Pulmonary artery endothelial cell (primary cell): Measurements from ENCODE around the gene TOM1. TPM values are rescaled to one million over a fixed set of nuclear protein-coding genes. Genes with fewer than 3 reads are reported as not detected.

ENCODE experiments used
- DNase-seq: peaks from one replicate; pipeline ENCODE4 v3.0.0-alpha.2; 2011; ENCODE audit warnings: low read depth, low spot score
- total RNA-seq: library from RNA; depleted of rRNA; stranded (reverse); fragments of >200 nt; gene quantifications from 2 replicates; pipeline ENCODE4 v1.2.3, GENCODE V29; 2014

TOM1 gene
- total RNA-seq, 1 donor from 2014 or later: 16.6 TPM

GRCh38 chr22:35344956-35345690 lies 45.4 kb downstream of the TOM1 start:
- DNase-seq: no peak

- no peak for DNase-seq
These were observed 46.3 kb downstream of the TOM1 start for GRCh38 chr22:35345808-35346505.

DNA sequence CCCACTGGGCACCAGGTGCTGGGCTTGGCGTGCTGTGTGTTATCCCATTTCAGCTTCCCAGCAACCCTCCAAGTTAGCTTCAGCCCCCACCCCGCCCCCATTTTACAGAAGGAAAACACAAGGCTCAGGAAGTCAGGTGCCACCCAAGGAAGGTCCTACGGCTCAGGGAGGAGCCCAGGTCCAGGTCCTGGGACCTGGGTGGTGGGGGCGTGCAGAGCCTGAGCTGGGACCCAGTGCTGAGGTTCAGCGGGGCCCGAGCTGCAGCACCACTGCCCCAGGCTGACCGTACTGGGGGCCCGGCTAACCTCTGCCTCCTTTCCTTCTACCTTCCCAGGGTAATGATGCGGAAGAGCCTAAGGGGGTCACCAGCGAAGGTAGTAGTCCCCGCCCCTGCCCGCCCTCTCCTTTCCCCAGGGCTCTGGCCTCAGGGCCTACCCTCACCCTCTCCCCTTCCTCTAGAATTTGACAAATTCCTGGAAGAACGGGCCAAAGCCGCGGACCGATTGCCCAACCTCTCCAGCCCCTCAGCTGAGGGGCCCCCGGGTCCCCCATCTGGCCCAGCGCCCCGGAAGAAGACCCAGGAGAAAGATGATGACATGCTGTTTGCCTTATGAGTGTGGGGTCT lies 47.0 kb downstream of the TOM1 start:
- DNase-seq: no peak

GRCh38 chr22:35347462-35347861 lies 47.8 kb downstream of the TOM1 start:
- no peak for DNase-seq

DNA sequence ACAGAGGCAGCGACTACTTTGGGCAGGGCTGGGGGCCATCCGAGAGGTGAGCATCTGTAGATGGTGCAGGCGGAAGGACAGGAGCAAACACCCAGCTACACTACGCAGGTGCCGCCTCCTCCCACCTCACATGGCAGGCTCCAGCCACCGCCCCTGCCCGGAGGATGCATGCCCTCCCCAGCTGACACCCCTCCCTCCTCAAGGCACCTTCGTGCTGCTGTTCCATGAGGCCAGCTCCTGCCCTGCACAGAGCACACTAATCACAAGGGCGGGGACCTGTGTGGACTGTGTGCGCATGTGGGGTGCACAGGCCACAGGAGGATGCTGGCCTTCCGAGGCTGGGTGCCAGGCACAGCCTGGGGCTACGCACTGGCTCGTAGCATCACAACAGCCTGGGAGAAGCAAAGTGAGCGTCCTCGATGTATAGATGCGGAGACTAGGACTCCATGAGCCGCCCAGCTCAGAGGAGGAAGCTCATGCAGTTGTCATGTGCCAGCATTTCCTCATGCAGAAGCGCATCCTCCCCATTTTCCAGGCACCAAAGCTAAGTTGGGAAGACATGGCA lies 48.4 kb downstream of the TOM1 start:
- no peak for DNase-seq

- no peak for DNase-seq
These were observed 49.0 kb downstream of the TOM1 start for GRCh38 chr22:35348703-35349102.

DNA sequence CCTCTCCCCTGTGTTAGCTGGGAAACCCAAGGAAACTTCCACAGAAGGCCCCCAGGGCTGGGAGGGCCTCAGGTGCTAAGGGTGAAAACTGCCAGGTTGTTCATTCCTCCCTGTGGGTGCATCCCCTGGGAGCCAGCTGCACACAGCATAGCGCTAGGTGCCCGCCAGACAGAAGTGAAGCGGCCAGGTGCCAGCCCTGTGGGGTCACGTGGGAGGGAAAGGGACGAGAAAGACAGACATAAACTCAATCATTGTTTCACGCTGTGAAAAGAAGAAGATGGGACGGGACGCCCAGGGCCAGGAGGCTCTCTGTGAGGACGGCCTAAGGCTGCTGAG lies 49.6 kb downstream of the TOM1 start:
- DNase-seq: no peak

- DNase-seq: no peak
These were observed 50.2 kb downstream of the TOM1 start for GRCh38 chr22:35349704-35350538.

DNA sequence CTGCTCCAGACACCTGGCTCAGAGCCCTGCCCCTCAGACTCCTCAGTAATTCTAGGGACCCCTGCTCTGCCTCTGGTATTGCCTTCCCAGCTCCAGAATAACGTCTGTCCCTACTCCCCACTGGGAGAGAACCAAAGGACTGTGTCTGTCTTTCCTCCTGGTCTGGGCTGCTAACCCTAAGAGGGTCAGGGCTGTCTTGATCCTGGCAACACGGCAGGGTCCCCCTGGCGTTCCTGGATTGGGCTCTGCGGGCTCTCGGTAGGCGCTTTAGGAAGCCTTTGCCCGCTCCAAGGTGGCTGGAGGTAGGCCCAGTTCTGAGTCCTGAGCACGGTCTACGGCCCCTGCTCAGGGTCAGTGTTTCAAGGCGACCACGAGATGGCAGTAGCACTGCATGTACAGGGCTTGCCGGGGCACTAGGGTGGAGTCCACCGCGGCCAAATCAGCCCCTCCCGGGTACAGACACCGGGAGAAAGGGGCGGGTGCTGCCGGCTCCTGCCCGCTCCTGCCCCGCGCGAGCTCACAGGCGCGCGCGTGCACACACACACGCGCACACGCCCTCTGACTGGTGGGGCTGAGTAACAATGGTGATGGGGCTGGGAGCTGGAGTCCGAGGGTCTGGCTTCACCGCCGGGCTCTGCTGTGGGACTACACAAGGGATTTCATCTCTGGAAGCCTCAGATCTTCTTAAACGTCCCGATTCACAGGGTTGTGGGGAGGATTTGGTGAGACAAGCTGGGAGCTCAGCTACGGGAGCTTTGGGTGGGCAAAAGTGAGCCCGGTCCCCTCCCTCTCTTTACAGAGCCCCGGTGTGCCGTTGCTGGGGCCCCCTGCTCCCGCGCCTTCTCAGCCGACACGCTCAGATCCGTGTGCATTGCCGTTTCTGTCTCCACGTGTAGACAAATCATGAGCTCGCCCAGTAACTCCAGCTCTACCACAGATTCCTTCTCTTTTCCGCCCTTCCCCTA lies 51.1 kb downstream of the TOM1 start:
- peak; percentile 71 for DNase-seq

- no peak for DNase-seq
These were observed 52.8 kb downstream of the TOM1 start for GRCh38 chr22:35352214-35353111.

- no peak for DNase-seq
These were observed 53.6 kb downstream of the TOM1 start for GRCh38 chr22:35353318-35353717.

- DNase-seq: no peak
These were observed 54.4 kb downstream of the TOM1 start for GRCh38 chr22:35354068-35354467.

- no peak for DNase-seq
These were observed 58.4 kb downstream of the TOM1 start for GRCh38 chr22:35357883-35358621.

GRCh38 chr22:35359380-35360065 lies 59.8 kb downstream of the TOM1 start:
- DNase-seq: no peak

GRCh38 chr22:35361001-35361558 lies 61.4 kb downstream of the TOM1 start:
- DNase-seq: no peak

DNA sequence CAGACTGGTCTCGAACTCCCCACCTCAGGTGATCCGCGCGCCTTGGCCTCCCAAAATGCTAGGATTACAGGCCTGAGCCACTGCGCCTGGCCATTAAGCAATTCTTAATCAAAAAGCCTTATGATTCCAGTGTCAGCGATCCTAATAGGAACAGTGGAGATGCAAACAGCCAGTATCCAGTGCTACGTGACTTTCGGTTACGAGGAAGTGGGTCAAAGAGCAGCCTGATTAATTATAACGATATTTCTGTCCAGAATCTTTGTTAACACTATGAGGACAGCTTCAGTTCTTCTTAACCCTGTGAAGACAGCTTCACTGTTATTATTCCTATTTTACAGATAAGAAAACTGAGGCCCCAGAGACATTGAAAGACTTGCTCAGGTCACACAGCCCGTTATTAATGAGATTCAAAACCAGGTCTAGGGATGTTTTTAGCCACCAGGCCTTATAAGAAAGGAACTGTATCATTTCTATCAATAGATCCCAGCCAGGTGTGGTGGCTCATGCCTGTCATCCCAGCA lies 63.9 kb downstream of the TOM1 start:
- DNase-seq: no peak

DNA sequence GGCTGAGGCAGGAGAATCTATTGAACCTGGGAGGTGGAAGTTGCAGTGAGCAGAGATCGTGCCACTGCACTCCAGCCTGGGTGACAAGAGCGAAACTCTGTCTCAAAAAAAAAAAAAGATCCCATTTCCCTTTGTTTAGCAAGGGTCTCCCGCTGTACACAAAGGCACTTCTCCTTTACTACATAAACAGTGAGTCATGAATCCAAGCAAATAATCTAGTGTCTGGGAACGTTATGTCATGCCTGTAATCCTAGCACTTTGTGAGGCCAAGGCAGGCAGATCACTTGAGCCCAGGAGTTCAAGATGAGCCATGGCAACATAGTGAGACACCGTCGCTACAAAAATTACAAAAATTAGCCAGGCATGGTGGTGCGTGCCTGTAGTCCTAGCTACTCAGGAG lies 64.5 kb downstream of the TOM1 start:
- peak; percentile 58 for DNase-seq
